Measurements from ENCODE around the gene ITGA2.

DNA sequence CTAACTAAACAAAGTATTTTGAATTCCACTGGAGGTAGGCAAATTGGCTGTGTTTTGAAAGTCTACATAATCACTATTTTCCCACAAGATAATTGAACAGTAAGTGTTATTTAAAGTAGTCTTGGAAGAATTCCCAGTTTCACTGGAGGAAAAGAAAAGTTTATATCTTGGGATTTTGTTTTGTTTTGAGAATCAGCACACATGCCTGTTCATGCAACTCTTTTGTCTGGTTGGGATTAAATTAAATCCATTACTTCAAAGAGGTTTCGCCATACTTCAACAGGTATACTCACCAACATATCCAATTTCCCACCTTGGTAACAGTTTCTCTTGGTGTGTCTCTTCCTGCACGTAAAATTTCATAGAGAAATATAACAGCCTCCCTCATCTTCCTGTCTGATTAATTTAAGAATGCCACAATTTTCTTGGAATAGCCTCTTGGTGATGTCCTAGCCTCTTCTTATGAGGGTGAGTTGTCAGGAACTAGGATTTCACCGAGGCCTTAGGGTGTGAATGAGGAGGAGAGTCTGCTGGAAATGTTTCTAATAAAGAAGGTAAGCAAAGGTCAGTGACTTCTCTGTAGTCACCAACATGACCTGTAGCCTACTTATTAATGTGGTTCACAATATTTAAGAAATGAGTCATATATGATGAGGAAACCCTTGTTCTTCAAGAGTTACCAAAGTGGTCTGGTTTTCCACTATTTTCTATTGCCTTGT lies 48.1 kb downstream of the ITGA2 start:
- TF ChIP-seq, protein P1, sequence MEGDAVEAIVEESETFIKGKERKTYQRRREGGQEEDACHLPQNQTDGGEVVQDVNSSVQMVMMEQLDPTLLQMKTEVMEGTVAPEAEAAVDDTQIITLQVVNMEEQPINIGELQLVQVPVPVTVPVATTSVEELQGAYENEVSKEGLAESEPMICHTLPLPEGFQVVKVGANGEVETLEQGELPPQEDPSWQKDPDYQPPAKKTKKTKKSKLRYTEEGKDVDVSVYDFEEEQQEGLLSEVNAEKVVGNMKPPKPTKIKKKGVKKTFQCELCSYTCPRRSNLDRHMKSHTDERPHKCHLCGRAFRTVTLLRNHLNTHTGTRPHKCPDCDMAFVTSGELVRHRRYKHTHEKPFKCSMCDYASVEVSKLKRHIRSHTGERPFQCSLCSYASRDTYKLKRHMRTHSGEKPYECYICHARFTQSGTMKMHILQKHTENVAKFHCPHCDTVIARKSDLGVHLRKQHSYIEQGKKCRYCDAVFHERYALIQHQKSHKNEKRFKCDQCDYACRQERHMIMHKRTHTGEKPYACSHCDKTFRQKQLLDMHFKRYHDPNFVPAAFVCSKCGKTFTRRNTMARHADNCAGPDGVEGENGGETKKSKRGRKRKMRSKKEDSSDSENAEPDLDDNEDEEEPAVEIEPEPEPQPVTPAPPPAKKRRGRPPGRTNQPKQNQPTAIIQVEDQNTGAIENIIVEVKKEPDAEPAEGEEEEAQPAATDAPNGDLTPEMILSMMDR (IDR thresholded peaks at IDR 0.05; ENCODE audit: poor library complexity), result no peak
- no peak for TF ChIP-seq EZH2 (IDR thresholded peaks at IDR 0.05; ENCODE audit: borderline replicate concordance)
